NK-92 (cell line): Measurements from ENCODE around the gene CHTOP.
"Not testable (repeated sequence)": the region's sequence is repeated elsewhere in the genome, so short reads cannot be mapped to it uniquely, and the experiment has no call there.

Experiments used
- DNase-seq: peaks from one replicate; lab custom pipeline; 2025; ENCODE audit not compliant: unreplicated experiment; lab: John Stamatoyannopoulos, UW

CHTOP gene

GRCh38 chr1:153633754-153634665 lies at the start of gene CHTOP:
CHTOP (plus strand) TSS chr1:153634066; CDS start chr1:153636589, 2,523 bp downstream.
- peak; percentile 66 for DNase-seq

GRCh38 chr1:153585006-153585405 lies 48.9 kb upstream of the CHTOP start:
- no peak for DNase-seq

- no peak for DNase-seq
Observed at GRCh38 chr1:153586347-153586746, 47.5 kb upstream of the CHTOP start.

GRCh38 chr1:153587314-153587713 lies 46.6 kb upstream of the CHTOP start:
- no peak for DNase-seq

- not testable (repeated sequence) for DNase-seq
Observed at GRCh38 chr1:153588033-153588432, 45.8 kb upstream of the CHTOP start.

- no peak for DNase-seq
Observed at GRCh38 chr1:153588482-153588881, 45.4 kb upstream of the CHTOP start.

- no peak for DNase-seq
Observed at GRCh38 chr1:153592748-153593147, 41.1 kb upstream of the CHTOP start.

GRCh38 chr1:153597206-153597605 lies 36.7 kb upstream of the CHTOP start:
- no peak for DNase-seq

GRCh38 chr1:153598309-153599172 lies 35.3 kb upstream of the CHTOP start:
- DNase-seq, result no peak

- DNase-seq, result no peak
Observed at GRCh38 chr1:153599847-153600246, 34.0 kb upstream of the CHTOP start.

GRCh38 chr1:153602749-153603148 lies 31.1 kb upstream of the CHTOP start:
- no peak for DNase-seq

GRCh38 chr1:153606194-153606593 lies 27.7 kb upstream of the CHTOP start:
- no peak for DNase-seq

GRCh38 chr1:153607381-153607780 lies 26.5 kb upstream of the CHTOP start:
- no peak for DNase-seq

- DNase-seq, result no peak
Observed at GRCh38 chr1:153608089-153608682, 25.7 kb upstream of the CHTOP start.

GRCh38 chr1:153608742-153609584 lies 24.9 kb upstream of the CHTOP start:
- DNase-seq, result no peak

- no peak for DNase-seq
Observed at GRCh38 chr1:153609585-153609907, 24.3 kb upstream of the CHTOP start.

GRCh38 chr1:153610334-153610733 lies 23.5 kb upstream of the CHTOP start:
- no peak for DNase-seq

GRCh38 chr1:153610811-153611301 lies 23.0 kb upstream of the CHTOP start:
- no peak for DNase-seq

GRCh38 chr1:153611356-153611755 lies 22.5 kb upstream of the CHTOP start:
- no peak for DNase-seq

GRCh38 chr1:153612111-153612754 lies 21.6 kb upstream of the CHTOP start:
- DNase-seq, result no peak
